Retinal pigment epithelial cell (primary cell): ENCODE results near the gene MYO15B.
A peak's percentile ranks its signal among the peaks of the same experiment; 100 is the strongest.

Source experiments
- DNase-seq: peaks from one replicate; pipeline ENCODE4 v3.0.0-alpha.2; 2010; ENCODE audit warnings: low read depth
- H3K4me3 ChIP-seq: 2 replicates; pipeline ENCODE4 v1.5.1; 2011; ENCODE audit warnings: mild to moderate bottlenecking, low read length, control low read depth, moderate library complexity
- TF ChIP-seq, protein P1 (sequence below): conservative IDR thresholded peaks from 2 replicates; pipeline ENCODE4 v1.5.1; 2011; ENCODE audit warnings: low read depth, low read length, control low read depth, inconsistent platforms

Gene MYO15B

GRCh38 chr17:75649687-75650086, 62.1 kb downstream of the MYO15B start:
- TF ChIP-seq, protein P1, sequence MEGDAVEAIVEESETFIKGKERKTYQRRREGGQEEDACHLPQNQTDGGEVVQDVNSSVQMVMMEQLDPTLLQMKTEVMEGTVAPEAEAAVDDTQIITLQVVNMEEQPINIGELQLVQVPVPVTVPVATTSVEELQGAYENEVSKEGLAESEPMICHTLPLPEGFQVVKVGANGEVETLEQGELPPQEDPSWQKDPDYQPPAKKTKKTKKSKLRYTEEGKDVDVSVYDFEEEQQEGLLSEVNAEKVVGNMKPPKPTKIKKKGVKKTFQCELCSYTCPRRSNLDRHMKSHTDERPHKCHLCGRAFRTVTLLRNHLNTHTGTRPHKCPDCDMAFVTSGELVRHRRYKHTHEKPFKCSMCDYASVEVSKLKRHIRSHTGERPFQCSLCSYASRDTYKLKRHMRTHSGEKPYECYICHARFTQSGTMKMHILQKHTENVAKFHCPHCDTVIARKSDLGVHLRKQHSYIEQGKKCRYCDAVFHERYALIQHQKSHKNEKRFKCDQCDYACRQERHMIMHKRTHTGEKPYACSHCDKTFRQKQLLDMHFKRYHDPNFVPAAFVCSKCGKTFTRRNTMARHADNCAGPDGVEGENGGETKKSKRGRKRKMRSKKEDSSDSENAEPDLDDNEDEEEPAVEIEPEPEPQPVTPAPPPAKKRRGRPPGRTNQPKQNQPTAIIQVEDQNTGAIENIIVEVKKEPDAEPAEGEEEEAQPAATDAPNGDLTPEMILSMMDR, result no peak
- H3K4me3 ChIP-seq, result no peak overlapping the region
- no peak for DNase-seq

- TF ChIP-seq, protein P1, result no peak
- H3K4me3 ChIP-seq, result no peak overlapping the region
- no peak for DNase-seq
Measured at GRCh38 chr17:75650874-75651273, 63.3 kb downstream of the MYO15B start.

- no peak for DNase-seq
- TF ChIP-seq, protein P1, result no peak
- no peak overlapping the region for H3K4me3 ChIP-seq
Measured at GRCh38 chr17:75652341-75652740, 64.7 kb downstream of the MYO15B start.

- DNase-seq, result no peak
- H3K4me3 ChIP-seq, result no peak overlapping the region
- TF ChIP-seq, protein P1, result peak; percentile 94
Measured at GRCh38 chr17:75652934-75653549, 65.4 kb downstream of the MYO15B start.

DNA sequence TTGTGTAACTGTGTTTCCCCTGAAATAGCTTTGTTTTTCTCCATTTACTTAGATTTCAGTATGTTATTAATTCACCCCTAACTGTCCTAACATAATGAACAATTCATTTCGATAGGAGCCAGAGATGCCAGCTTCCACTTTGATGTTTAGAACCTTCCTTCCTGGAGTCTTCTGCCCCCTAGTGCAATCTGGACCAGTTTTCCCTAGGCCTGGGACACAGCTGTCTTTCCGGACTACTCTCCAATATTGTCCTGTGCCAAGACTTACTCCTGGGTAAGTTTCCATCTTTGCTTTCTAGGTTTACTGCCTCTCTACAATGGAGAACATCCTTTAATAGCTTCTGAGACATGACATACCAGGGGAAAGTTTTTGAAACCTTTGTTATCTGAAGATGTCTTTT, 66.6 kb downstream of the MYO15B start:
- no peak for DNase-seq
- TF ChIP-seq, protein P1, result no peak
- no peak overlapping the region for H3K4me3 ChIP-seq

DNA sequence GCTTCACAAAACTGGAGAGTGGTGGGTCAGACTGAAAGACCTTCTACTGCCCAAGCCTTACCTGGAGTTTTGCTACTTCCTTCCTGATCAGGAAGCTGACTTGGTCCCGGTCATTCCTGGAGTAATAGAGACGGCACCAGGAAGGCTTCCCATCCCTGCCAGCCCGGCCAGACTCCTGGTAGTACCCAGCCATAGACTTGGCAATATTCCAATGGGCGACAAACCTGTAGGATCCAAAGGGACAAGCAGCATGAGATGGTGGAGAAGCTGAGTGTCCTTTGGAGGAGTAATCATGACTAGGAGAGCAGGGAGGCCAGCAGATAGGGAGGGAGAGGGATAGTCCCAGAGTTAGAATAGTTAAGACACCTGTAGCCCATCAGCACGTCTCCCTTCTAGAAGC, 70.6 kb downstream of the MYO15B start:
- TF ChIP-seq, protein P1, result no peak
- no peak overlapping the region for H3K4me3 ChIP-seq
- DNase-seq, result no peak

GRCh38 chr17:75661531-75661930, 73.9 kb downstream of the MYO15B start:
- H3K4me3 ChIP-seq, result no peak overlapping the region
- TF ChIP-seq, protein P1, result no peak
- DNase-seq, result no peak
